Prostate gland (tissue), 2 donors: ENCODE results near the gene TEX53.

Experiments
- CTCF ChIP-seq, 4 experiments: fragments of 200-600 bp in 2 of 4; fragments of 450-650 bp in 2 of 4; sonication (generic) in 2 of 4; IDR thresholded peaks; 1 replicate in 3 of 4; 2 replicates in 1 of 4; pipeline ENCODE4 v1.5.1; 2016 to 2019; ENCODE audit warnings: antibody characterized with exemption in 4 of 4, mild to moderate bottlenecking in 2 of 4, moderate library complexity in 2 of 4
- POLR2A ChIP-seq: fragments of 450-650 bp; IDR thresholded peaks from one replicate; pipeline ENCODE4 v1.6.1; 2016; ENCODE audit warnings: antibody characterized with exemption, mild to moderate bottlenecking
- POLR2AphosphoS5 ChIP-seq: sonication (generic); formaldehyde crosslinking; IDR thresholded peaks from one replicate; pipeline ENCODE4 v1.6.1; 2017; ENCODE audit warnings: antibody characterized with exemption

GRCh38 chr9:114697951-114698351 lies 40.3 kb upstream of the TEX53 start:
- no peak for TF ChIP-seq CTCF (IDR thresholded peaks at IDR 0.05)
- no peak for TF ChIP-seq POLR2AphosphoS5
- TF ChIP-seq POLR2A = no peak
